Osteoblast (primary cell): ENCODE results near the gene CA12. TPM values are rescaled to one million over a fixed set of nuclear protein-coding genes. Genes with fewer than 3 reads are reported as not detected.

Experiments
- DNase-seq: peaks from one replicate; pipeline ENCODE4 v3.0.0; 2011; ENCODE audit warnings: low spot score, mixed read lengths; ENCODE audit not compliant: insufficient read length; ENCODE audit errors: missing footprints
- H2AFZ ChIP-seq: 2 replicates; pipeline ENCODE4 v1.6.0; 2011; ENCODE audit warnings: mild to moderate bottlenecking, low read length
- H3K27ac ChIP-seq: 2 replicates; pipeline ENCODE4 v1.5.1; 2011; ENCODE audit warnings: mild to moderate bottlenecking, low read depth, low read length, moderate library complexity
- H3K27me3 ChIP-seq: 2 replicates; pipeline ENCODE4 v1.6.0; 2012; ENCODE audit warnings: mild to moderate bottlenecking, control low read depth, inconsistent platforms, low read length, moderate library complexity; ENCODE audit not compliant: insufficient read depth
- H3K36me3 ChIP-seq: 2 replicates; pipeline ENCODE4 v1.5.1; 2011; ENCODE audit warnings: mild to moderate bottlenecking, low read length, control low read depth, moderate library complexity; ENCODE audit not compliant: insufficient read depth
- H3K4me1 ChIP-seq: 2 replicates; pipeline ENCODE4 v1.5.1; 2011; ENCODE audit warnings: mild to moderate bottlenecking, low read length, control low read depth, moderate library complexity; ENCODE audit not compliant: insufficient read depth
- H3K4me2 ChIP-seq: 2 replicates; pipeline ENCODE4 v1.6.0; 2011; ENCODE audit warnings: mild to moderate bottlenecking, low read length; ENCODE audit not compliant: insufficient read depth
- H3K4me3 ChIP-seq: fragments of 200-600 bp; sonication (generic); 3 replicates; pipeline ENCODE4 v1.5.1; 2012; ENCODE audit warnings: mild to moderate bottlenecking, low read length, inconsistent platforms; ENCODE audit not compliant: insufficient read depth
- H3K79me2 ChIP-seq: 2 replicates; pipeline ENCODE4 v1.6.0; 2012; ENCODE audit warnings: mild to moderate bottlenecking, low read length, control low read depth, inconsistent platforms; ENCODE audit not compliant: insufficient read depth
- H3K9me3 ChIP-seq: 2 replicates; pipeline ENCODE4 v1.5.1; 2011; ENCODE audit warnings: low read depth, low read length, control low read depth
- H4K20me1 ChIP-seq: 2 replicates; pipeline ENCODE4 v1.6.0; 2012; ENCODE audit warnings: mild to moderate bottlenecking, low read length, control low read depth; ENCODE audit not compliant: insufficient read depth
- CTCF ChIP-seq: IDR thresholded peaks from 2 replicates; pipeline ENCODE4 v1.5.1; 2011; ENCODE audit warnings: mild to moderate bottlenecking, low read depth, low read length, moderate library complexity; ENCODE audit errors: extremely low read depth
- total RNA-seq: library from RNA; depleted of rRNA; stranded (reverse); fragments of >200 nt; gene quantifications from 2 replicates; pipeline ENCODE4 v1.2.3, GENCODE V29; 2012

Gene CA12
- total RNA-seq, 1 donor, result 107 TPM

DNA sequence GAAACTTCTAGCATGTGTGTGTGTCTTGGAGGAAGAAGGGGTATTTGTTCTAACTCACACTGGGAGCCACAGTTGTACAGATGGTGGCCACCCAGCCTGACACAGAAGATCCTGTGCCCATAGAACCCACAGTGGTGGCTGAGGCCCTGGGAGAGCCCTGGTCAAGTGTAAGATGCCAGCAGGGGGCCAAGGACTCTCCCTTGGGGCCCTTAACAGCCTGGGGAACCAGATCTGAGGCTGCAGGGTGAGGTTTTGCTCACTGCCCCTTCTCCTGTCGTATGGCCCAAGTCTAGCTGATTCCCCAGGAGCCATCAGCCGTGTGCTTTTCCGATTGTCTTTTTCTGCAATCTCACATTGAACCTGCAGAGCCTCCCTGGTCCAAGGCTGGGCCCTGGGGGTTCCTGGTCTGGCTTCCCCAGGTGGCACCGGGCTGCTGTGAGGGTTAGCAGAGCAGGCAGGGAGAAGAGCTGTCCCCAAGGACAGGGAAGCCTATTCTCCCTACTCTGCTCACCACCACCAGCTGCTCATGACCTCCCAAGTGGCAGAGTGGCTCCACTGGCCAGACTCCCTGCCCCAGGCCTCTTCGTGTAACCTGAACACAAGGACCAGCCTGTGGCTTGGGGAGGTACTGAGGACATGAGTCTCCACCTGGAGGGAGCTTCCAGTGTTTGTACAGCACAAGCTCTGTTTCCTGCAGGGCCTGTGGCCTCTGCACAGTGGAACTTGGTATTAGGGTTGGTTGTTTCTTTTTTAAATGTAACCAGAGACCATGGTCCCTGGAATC lies 51.9 kb downstream of the CA12 start:
- no peaks in the 10 kb centered on the region for H3K27me3 ChIP-seq

DNA sequence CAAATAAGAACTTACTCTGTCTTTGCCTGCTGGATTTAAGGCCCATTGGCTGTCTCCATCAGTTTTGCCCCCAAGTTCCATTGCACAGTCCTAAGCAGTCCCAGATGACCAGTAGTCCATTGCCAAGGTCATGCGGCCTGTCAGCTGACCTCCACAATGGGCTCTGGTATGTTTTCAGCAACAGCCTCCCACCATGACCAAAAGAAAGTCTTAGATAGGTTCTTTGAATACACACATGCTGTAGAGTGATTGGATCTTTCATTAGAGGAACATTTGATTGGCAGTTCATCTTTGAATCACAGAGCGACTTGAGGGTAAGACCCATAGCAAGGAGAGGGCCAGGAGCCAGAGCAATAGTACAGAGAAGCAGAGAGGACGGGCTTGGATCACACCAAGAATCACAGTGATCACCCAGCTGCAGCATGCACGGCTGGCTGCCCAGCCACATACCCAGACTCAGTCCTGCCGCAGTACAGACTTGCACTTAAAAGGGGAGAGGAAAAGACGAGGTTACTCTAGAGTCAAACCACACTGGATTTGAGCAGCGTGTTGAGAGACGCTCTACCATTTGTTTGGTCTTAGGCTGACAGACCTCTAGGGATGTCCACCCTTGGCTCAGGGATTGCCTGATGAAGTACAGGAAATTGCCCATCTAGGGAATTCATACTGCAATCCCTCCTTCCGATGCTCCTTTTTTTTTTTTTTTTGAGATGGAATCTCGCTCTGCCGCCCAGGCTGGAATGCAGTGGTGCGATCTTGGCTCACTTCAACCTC lies 53.8 kb downstream of the CA12 start:
- no peaks in the 10 kb centered on the region for H4K20me1 ChIP-seq
- H3K27me3 ChIP-seq, result no peaks in the 10 kb centered on the region
- TF ChIP-seq CTCF, result no peak
- no peak for DNase-seq
- no peaks in the 10 kb centered on the region for H3K9me3 ChIP-seq
- H3K4me3 ChIP-seq, result no peak overlapping the region
- H3K4me1 ChIP-seq, result peaks cover 17% of the 10 kb centered on the region
- no peak overlapping the region for H3K27ac ChIP-seq
- no peaks in the 10 kb centered on the region for H3K79me2 ChIP-seq
- peaks cover 28% of the 10 kb centered on the region for H3K36me3 ChIP-seq
- H3K4me2 ChIP-seq, result no peak overlapping the region
- H2AFZ ChIP-seq, result no peak overlapping the region

More for the DNA sequence above, 51.9 kb downstream of the CA12 start:
- no peak overlapping the region for H3K4me2 ChIP-seq
- H3K36me3 ChIP-seq, result peaks cover 34% of the 10 kb centered on the region
- no peaks in the 10 kb centered on the region for H3K79me2 ChIP-seq
- H4K20me1 ChIP-seq, result no peaks in the 10 kb centered on the region
- TF ChIP-seq CTCF, result no peak
- H3K4me3 ChIP-seq, result no peak overlapping the region
- no peak for DNase-seq
- H3K4me1 ChIP-seq, result peaks cover 13% of the 10 kb centered on the region
- H2AFZ ChIP-seq, result no peak overlapping the region
- no peak overlapping the region for H3K27ac ChIP-seq
- H3K9me3 ChIP-seq, result no peaks in the 10 kb centered on the region

- no peak overlapping the region for H3K27ac ChIP-seq
- H3K27me3 ChIP-seq, result no peaks in the 10 kb centered on the region
- no peak for DNase-seq
- H3K9me3 ChIP-seq, result no peaks in the 10 kb centered on the region
- H3K79me2 ChIP-seq, result no peaks in the 10 kb centered on the region
- H3K4me2 ChIP-seq, result no peak overlapping the region
- H4K20me1 ChIP-seq, result no peaks in the 10 kb centered on the region
- no peak overlapping the region for H2AFZ ChIP-seq
- H3K4me1 ChIP-seq, result peaks cover 10% of the 10 kb centered on the region
- H3K4me3 ChIP-seq, result no peak overlapping the region
- TF ChIP-seq CTCF, result no peak
- H3K36me3 ChIP-seq, result peaks cover 11% of the 10 kb centered on the region
Measured at GRCh38 chr15:63324770-63325169, 56.9 kb downstream of the CA12 start.
